Natural killer cell (primary cell): ENCODE measurements around the gene TBX15. TPM values are rescaled to one million over a fixed set of nuclear protein-coding genes. Genes with fewer than 3 reads are reported as not detected.

Experiments
- ATAC-seq, 3 donors: fragments of 150-1000 bp in 2 of 3; fragments of 200-7000 bp in 1 of 3; cut with Tn5 transposase; 1 replicate in 1 of 3; 2 replicates in 2 of 3; pipeline ENCODE4 v1.10.0; 2021; ENCODE audit warnings: mild to moderate bottlenecking in 2 of 3, moderate library complexity in 2 of 3
- DNase-seq, 2 donors: peaks; one replicate each; pipeline versions ENCODE4 v3.0.0 to v3.0.0-alpha.2; 2013 to 2021; ENCODE audit warnings: mixed read lengths in 1 of 2
- H3K27ac ChIP-seq: one replicate; pipeline ENCODE4 v1.5.1; 2013; ENCODE audit warnings: mild to moderate bottlenecking, low read length
- H3K27me3 ChIP-seq: one replicate; pipeline ENCODE4 v1.6.1; 2013; ENCODE audit warnings: low read length; ENCODE audit not compliant: control insufficient read depth, insufficient read depth
- H3K36me3 ChIP-seq: one replicate; pipeline ENCODE4 v1.6.1; 2013; ENCODE audit warnings: low read length; ENCODE audit not compliant: control insufficient read depth, insufficient read depth
- H3K4me1 ChIP-seq: one replicate; pipeline ENCODE4 v1.6.1; 2013; ENCODE audit warnings: low read length; ENCODE audit not compliant: control insufficient read depth, insufficient read depth
- H3K4me3 ChIP-seq: one replicate; pipeline ENCODE4 v1.5.1; 2013; ENCODE audit warnings: low read length
- H3K9me3 ChIP-seq: one replicate; pipeline ENCODE4 v1.6.1; 2013; ENCODE audit warnings: low read length; ENCODE audit not compliant: control insufficient read depth, insufficient read depth
- H3K27ac Mint-ChIP-seq, 2 donors: one replicate each; pipeline ENCODE4 v1.8.0; 2022; ENCODE audit warnings: mild to moderate bottlenecking in 2 of 2, mixed read lengths in 2 of 2, moderate library complexity in 1 of 2
- H3K27me3 Mint-ChIP-seq, 2 donors: one replicate each; pipeline ENCODE4 v1.8.0; 2022; ENCODE audit warnings: low read depth in 2 of 2, mixed read lengths in 2 of 2
- H3K36me3 Mint-ChIP-seq: one replicate; pipeline ENCODE4 v1.8.0; 2022; ENCODE audit warnings: mixed read lengths
- H3K4me1 Mint-ChIP-seq, 2 donors: one replicate each; pipeline ENCODE4 v1.8.0; 2022; ENCODE audit warnings: mixed read lengths in 2 of 2
- H3K4me3 Mint-ChIP-seq: one replicate; pipeline ENCODE4 v1.8.0; 2022; ENCODE audit warnings: mild to moderate bottlenecking, moderate library complexity, mixed read lengths
- H3K9me3 Mint-ChIP-seq, 2 donors: one replicate each; pipeline ENCODE4 v1.8.0; 2022; ENCODE audit warnings: mixed read lengths in 2 of 2
- WGBS: methylation state at CpG from one replicate; pipeline ENCODE4 v1.1.7; 2013; ENCODE audit warnings: missing lambda C conversion rate; ENCODE audit not compliant: insufficient coverage; 5-methylcytosine and 5-hydroxymethylcytosine counted together
- intact Hi-C: fragments of 100-400 bp; cut with micrococcal nuclease; formaldehyde crosslinking; loops from one replicate; pipeline ENCODE4 v1.14.2; 2022
- total RNA-seq, 4 donors: library from RNA; stranded (reverse); fragments of 120-200 nt in 1 of 4; gene quantifications; one replicate each; pipeline versions ENCODE4 v1.2.3 to v1.2.4, GENCODE V29; 2013 to 2022
- TF ChIP-seq, protein P1 (sequence below): fragments of 200-600 bp; IDR thresholded peaks from one replicate; pipeline ENCODE4 v1.8.0; 2022; ENCODE audit warnings: antibody characterized with exemption

The TBX15 gene
- total RNA-seq, 3 donors from 2014 or later (not counting 1 experiment from before 2014, with no cell fraction given): not detected

- intact Hi-C loops: no loop called here
- peaks cover 8 to 19% of the 10 kb centered on the region in 2 donors for H3K9me3 Mint-ChIP-seq
- H3K4me1 Mint-ChIP-seq: no peaks in the 10 kb centered on the region
- ATAC-seq: no peak
- Histone ChIP-seq H3K36me3 (no peaks in the 10 kb centered on the region), H3K27me3 (no peaks in the 10 kb centered on the region), H3K27ac (no peak overlapping the region), H3K4me3 (no peak overlapping the region), H3K4me1 (no peaks in the 10 kb centered on the region), H3K9me3 (no peaks in the 10 kb centered on the region)
- DNase-seq: no peak
- H3K4me3 Mint-ChIP-seq: no peak overlapping the region
- no peak overlapping the region for H3K27ac Mint-ChIP-seq
- no peaks in the 10 kb centered on the region for H3K36me3 Mint-ChIP-seq
- H3K27me3 Mint-ChIP-seq: no peaks in the 10 kb centered on the region
- WGBS: 88% methylated on average over 2 of the region's 2 CpGs
- TF ChIP-seq, protein P1, sequence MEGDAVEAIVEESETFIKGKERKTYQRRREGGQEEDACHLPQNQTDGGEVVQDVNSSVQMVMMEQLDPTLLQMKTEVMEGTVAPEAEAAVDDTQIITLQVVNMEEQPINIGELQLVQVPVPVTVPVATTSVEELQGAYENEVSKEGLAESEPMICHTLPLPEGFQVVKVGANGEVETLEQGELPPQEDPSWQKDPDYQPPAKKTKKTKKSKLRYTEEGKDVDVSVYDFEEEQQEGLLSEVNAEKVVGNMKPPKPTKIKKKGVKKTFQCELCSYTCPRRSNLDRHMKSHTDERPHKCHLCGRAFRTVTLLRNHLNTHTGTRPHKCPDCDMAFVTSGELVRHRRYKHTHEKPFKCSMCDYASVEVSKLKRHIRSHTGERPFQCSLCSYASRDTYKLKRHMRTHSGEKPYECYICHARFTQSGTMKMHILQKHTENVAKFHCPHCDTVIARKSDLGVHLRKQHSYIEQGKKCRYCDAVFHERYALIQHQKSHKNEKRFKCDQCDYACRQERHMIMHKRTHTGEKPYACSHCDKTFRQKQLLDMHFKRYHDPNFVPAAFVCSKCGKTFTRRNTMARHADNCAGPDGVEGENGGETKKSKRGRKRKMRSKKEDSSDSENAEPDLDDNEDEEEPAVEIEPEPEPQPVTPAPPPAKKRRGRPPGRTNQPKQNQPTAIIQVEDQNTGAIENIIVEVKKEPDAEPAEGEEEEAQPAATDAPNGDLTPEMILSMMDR: no peak
These were observed 119.8 kb downstream of the TBX15 start for GRCh38 chr1:118868387-118868786.

GRCh38 chr1:118866330-118866729 is 121.8 kb downstream of the TBX15 start:
- H3K4me3 Mint-ChIP-seq: no peak overlapping the region
- no peak overlapping the region for H3K27ac Mint-ChIP-seq
- TF ChIP-seq, protein P1: no peak
- H3K27me3 ChIP-seq: no peaks in the 10 kb centered on the region
- H3K36me3 ChIP-seq: no peaks in the 10 kb centered on the region
- H3K4me1 Mint-ChIP-seq: no peaks in the 10 kb centered on the region
- no peaks in the 10 kb centered on the region for H3K36me3 Mint-ChIP-seq
- intact Hi-C loops: no loop called here
- DNase-seq (no peak), ATAC-seq (no peak)
- WGBS: 82% methylated on average over 6 of the region's 6 CpGs
- no peaks in the 10 kb centered on the region for H3K9me3 ChIP-seq
- peaks cover 8 to 19% of the 10 kb centered on the region in 2 donors for H3K9me3 Mint-ChIP-seq
- H3K27me3 Mint-ChIP-seq: no peaks in the 10 kb centered on the region
- H3K4me3 ChIP-seq: no peak overlapping the region
- H3K27ac ChIP-seq: no peak overlapping the region
- H3K4me1 ChIP-seq: no peaks in the 10 kb centered on the region

DNA sequence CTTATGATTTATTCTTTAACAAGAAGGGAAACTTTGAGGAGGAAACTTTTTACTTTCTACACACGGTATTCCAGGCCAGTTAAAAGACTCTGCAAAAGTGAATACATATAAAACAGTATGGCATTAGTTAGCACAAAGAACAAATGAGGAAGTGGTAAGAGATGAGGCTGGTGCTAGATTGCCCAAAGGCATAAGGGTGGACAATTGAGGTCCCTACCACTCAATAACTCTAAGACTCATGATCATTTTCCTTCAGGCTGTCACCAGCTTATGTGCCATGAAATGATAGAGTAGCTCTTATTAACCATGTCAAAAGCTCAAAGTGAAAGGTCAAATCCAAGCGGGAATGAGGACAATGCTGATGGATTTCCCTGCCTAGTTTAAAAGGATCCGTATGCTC is 124.5 kb downstream of the TBX15 start:
- intact Hi-C loops: no loop called here
- H3K4me1 ChIP-seq: no peaks in the 10 kb centered on the region
- DNase-seq: no peak
- H3K27me3 Mint-ChIP-seq: no peaks in the 10 kb centered on the region
- H3K9me3 Mint-ChIP-seq: peaks cover 10 to 12% of the 10 kb centered on the region in 2 donors
- H3K36me3 Mint-ChIP-seq: no peaks in the 10 kb centered on the region
- H3K4me1 Mint-ChIP-seq: no peaks in the 10 kb centered on the region
- H3K27ac ChIP-seq: no peak overlapping the region
- ATAC-seq: no peak
- no peak overlapping the region for H3K27ac Mint-ChIP-seq
- H3K36me3 ChIP-seq: no peaks in the 10 kb centered on the region
- WGBS: 89% methylated on average over 3 of the region's 3 CpGs
- no peak overlapping the region for H3K4me3 ChIP-seq
- TF ChIP-seq, protein P1: no peak
- no peak overlapping the region for H3K4me3 Mint-ChIP-seq
- H3K9me3 ChIP-seq: no peaks in the 10 kb centered on the region
- no peaks in the 10 kb centered on the region for H3K27me3 ChIP-seq

DNA sequence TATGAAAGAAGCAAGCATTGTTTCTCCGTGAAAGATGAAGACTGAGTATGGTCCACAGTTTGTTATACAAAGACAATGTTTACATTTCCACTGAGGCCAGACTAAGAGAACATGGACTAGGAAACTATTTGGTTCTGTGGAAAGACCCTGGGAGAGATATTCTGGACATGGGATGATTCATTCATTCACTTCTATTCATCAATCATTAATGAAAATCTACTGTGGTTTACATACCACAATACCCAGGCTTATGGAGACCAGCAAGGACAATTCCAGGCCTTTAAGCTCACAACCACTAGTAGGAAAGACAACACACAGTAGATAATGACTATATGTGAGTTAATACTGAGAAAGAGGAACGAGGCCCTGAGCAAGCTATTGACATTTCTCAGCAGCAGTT is 125.4 kb downstream of the TBX15 start:
- no peaks in the 10 kb centered on the region for H3K4me1 Mint-ChIP-seq
- H3K4me1 ChIP-seq: no peaks in the 10 kb centered on the region
- TF ChIP-seq, protein P1: no peak
- H3K27me3 Mint-ChIP-seq: no peaks in the 10 kb centered on the region
- no peaks in the 10 kb centered on the region for H3K9me3 ChIP-seq
- WGBS: 100% methylated on average over 1 of the region's 2 CpGs
- ATAC-seq (no peak), DNase-seq (no peak)
- intact Hi-C loops: no loop called here
- no peak overlapping the region for H3K27ac Mint-ChIP-seq
- no peaks in the 10 kb centered on the region for H3K27me3 ChIP-seq
- no peaks in the 10 kb centered on the region for H3K36me3 ChIP-seq
- H3K4me3 ChIP-seq: no peak overlapping the region
- peaks cover 10 to 11% of the 10 kb centered on the region in 2 donors for H3K9me3 Mint-ChIP-seq
- H3K36me3 Mint-ChIP-seq: no peaks in the 10 kb centered on the region
- H3K27ac ChIP-seq: no peak overlapping the region
- H3K4me3 Mint-ChIP-seq: no peak overlapping the region
